Activated B cell treated with CpG ODN at 0.5 μM for 24 hours (primary cell): ENCODE data around the gene EYS. TPM values are rescaled to one million over a fixed set of nuclear protein-coding genes. Genes with fewer than 3 reads are reported as not detected.

Experiments used
- ATAC-seq: fragments of 200-7000 bp; cut with Tn5 transposase; one replicate; pipeline ENCODE4 v1.10.0; 2021; ENCODE audit warnings: low read depth, mild to moderate bottlenecking, moderate library complexity
- CTCF ChIA-PET: fragments of 350-600 bp; sonication (Branson Sonifier 250); formaldehyde crosslinking; loops from one replicate; lab custom pipeline; 2021; ENCODE audit warnings: antibody characterized with exemption; lab: Charles Lee
- POLR2A ChIA-PET: fragments of 350-600 bp; sonication (Branson Sonifier 250); formaldehyde crosslinking; loops from one replicate; lab custom pipeline; 2021; ENCODE audit warnings: antibody characterized with exemption; lab: Charles Lee
- DNase-seq: peaks from one replicate; pipeline ENCODE4 v3.0.0; 2022
- H3K27ac Mint-ChIP-seq: one replicate; pipeline ENCODE4 v1.8.0; 2020; ENCODE audit warnings: mixed read lengths
- H3K27me3 Mint-ChIP-seq: one replicate; pipeline ENCODE4 v1.8.0; 2021; ENCODE audit warnings: mixed read lengths
- H3K36me3 Mint-ChIP-seq: one replicate; pipeline ENCODE4 v1.8.0; 2021; ENCODE audit warnings: low read depth, mixed read lengths
- H3K4me1 Mint-ChIP-seq: one replicate; pipeline ENCODE4 v1.8.0; 2021; ENCODE audit warnings: mixed read lengths
- H3K4me3 Mint-ChIP-seq: one replicate; pipeline ENCODE4 v1.8.0; 2020; ENCODE audit warnings: mild to moderate bottlenecking, mixed read lengths
- H3K9me3 Mint-ChIP-seq: one replicate; pipeline ENCODE4 v1.8.0; 2020; ENCODE audit warnings: mixed read lengths
- intact Hi-C: fragments of 100-400 bp; cut with micrococcal nuclease; formaldehyde crosslinking; loops from one replicate; pipeline ENCODE4 v1.15.1; 2024
- total RNA-seq: library from RNA; stranded (reverse); gene quantifications from 2 replicates; pipeline ENCODE4 v1.2.3, GENCODE V29; 2022
- TF ChIP-seq, protein P1 (sequence below): fragments of 200-600 bp; IDR thresholded peaks from one replicate; pipeline ENCODE4 v1.8.0; 2022; ENCODE audit warnings: antibody characterized with exemption, mild to moderate bottlenecking

The EYS gene
- total RNA-seq, 1 donor from 2014 or later = not detected

DNA sequence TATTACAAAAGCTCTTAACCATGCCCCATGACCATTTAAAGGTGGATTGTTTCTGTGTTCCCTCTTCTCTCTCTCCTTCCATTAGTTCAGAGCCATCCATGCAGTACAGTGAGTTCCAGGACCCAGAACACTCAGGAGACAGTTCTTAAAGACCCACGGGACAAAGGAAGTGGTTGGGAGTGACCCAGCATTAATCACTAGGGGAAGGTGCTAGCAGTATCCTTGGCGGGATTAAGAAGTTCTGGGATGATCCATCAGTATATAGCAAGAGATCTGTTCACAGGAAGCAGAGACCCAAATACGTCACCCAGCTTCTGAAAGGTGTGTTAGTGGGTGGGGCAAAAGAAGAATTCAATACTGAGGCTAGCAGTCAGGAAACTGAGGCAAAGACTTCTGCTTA lies 1917.3 kb downstream of the EYS start:
- intact Hi-C loops = no loop called here
- DNase-seq (no peak), ATAC-seq (no peak)
- ChIA-PET POLR2A (no interaction called here), CTCF (no interaction called here)
- no peaks in the 10 kb centered on the region for H3K36me3 Mint-ChIP-seq
- H3K4me3 Mint-ChIP-seq = no peak overlapping the region
- H3K27me3 Mint-ChIP-seq = peaks cover 3% of the 10 kb centered on the region
- H3K9me3 Mint-ChIP-seq = no peaks in the 10 kb centered on the region
- H3K4me1 Mint-ChIP-seq = no peaks in the 10 kb centered on the region
- TF ChIP-seq, protein P1, sequence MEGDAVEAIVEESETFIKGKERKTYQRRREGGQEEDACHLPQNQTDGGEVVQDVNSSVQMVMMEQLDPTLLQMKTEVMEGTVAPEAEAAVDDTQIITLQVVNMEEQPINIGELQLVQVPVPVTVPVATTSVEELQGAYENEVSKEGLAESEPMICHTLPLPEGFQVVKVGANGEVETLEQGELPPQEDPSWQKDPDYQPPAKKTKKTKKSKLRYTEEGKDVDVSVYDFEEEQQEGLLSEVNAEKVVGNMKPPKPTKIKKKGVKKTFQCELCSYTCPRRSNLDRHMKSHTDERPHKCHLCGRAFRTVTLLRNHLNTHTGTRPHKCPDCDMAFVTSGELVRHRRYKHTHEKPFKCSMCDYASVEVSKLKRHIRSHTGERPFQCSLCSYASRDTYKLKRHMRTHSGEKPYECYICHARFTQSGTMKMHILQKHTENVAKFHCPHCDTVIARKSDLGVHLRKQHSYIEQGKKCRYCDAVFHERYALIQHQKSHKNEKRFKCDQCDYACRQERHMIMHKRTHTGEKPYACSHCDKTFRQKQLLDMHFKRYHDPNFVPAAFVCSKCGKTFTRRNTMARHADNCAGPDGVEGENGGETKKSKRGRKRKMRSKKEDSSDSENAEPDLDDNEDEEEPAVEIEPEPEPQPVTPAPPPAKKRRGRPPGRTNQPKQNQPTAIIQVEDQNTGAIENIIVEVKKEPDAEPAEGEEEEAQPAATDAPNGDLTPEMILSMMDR = no peak
- no peak overlapping the region for H3K27ac Mint-ChIP-seq

DNA sequence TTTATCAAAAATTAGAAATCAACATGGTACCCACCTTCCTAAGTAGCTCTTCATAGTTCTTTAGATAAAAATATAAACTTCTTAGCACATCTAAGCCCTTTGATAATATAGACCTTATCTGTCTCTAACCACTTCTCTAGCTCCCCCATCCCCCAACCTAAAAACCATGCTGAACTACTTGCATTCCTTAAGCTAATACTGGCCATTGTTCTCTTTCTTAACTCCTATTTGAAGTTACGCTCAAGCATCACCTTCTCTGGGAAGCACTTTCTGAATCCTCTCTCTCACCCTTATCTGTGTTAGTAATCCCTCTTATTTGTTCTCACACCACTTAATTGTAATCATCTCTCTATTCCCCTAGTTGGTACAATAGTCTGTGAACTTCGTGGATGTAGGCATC lies 1918.5 kb downstream of the EYS start:
- CTCF ChIA-PET = no interaction called here
- no peaks in the 10 kb centered on the region for H3K36me3 Mint-ChIP-seq
- no peak overlapping the region for H3K4me3 Mint-ChIP-seq
- ATAC-seq (no peak), DNase-seq (no peak)
- H3K9me3 Mint-ChIP-seq = no peaks in the 10 kb centered on the region
- H3K4me1 Mint-ChIP-seq = no peaks in the 10 kb centered on the region
- H3K27me3 Mint-ChIP-seq = peaks cover under 1% of the 10 kb centered on the region
- POLR2A ChIA-PET = no interaction called here
- TF ChIP-seq, protein P1 = no peak
- H3K27ac Mint-ChIP-seq = no peak overlapping the region
- intact Hi-C loops = no loop called here

DNA sequence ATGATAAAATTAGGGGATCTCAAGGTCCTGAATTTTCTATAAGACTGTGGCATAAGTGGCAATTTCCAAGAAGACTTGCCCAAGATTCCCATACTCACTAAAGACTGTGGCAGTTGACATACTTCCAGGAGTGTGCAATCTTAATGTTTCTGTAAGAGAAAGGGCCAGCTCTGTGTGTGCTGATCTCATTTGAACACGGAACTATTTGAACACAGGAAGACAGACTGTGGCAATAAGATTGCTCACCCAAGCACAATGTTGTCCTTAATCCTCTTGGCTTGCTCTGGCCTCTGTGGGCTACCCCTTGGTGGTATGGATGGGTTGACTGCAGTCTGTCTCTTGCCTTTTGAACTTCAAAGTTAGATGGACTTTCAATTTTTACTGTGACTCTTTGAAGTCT lies 1920.0 kb downstream of the EYS start:
- POLR2A ChIA-PET = no interaction called here
- TF ChIP-seq, protein P1 = no peak
- DNase-seq (no peak), ATAC-seq (no peak)
- Mint-ChIP-seq H3K27ac (no peak overlapping the region), H3K9me3 (no peaks in the 10 kb centered on the region), H3K4me3 (no peak overlapping the region), H3K27me3 (peaks cover 7% of the 10 kb centered on the region), H3K36me3 (no peaks in the 10 kb centered on the region), H3K4me1 (no peaks in the 10 kb centered on the region)
- intact Hi-C loops = no loop called here
- CTCF ChIA-PET = no interaction called here

DNA sequence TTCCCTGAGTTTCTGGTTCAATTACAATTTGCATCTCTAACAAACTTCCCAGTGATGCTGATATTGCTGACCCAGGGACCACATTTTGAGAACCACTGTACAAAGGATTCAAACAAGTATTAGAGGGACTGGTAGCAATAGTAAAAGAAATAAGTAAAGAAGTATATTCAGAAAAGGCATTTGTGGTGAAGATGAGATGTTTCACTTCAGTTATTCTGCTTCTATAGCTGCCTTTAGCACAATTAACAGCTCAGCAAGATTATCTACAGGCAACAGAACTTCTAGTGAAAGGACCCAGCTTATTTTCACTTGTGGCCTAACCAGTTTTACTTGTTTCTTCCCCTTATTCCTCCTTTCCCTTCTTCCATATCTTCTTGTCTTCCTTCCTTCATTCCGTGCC lies 1922.0 kb downstream of the EYS start:
- POLR2A ChIA-PET = no interaction called here
- TF ChIP-seq, protein P1 = no peak
- intact Hi-C loops = no loop called here
- ATAC-seq (no peak), DNase-seq (no peak)
- peaks cover 2% of the 10 kb centered on the region for H3K9me3 Mint-ChIP-seq
- H3K27ac Mint-ChIP-seq = no peak overlapping the region
- H3K4me3 Mint-ChIP-seq = no peak overlapping the region
- H3K36me3 Mint-ChIP-seq = no peaks in the 10 kb centered on the region
- CTCF ChIA-PET = no interaction called here
- no peaks in the 10 kb centered on the region for H3K4me1 Mint-ChIP-seq
- H3K27me3 Mint-ChIP-seq = peaks cover 7% of the 10 kb centered on the region

DNA sequence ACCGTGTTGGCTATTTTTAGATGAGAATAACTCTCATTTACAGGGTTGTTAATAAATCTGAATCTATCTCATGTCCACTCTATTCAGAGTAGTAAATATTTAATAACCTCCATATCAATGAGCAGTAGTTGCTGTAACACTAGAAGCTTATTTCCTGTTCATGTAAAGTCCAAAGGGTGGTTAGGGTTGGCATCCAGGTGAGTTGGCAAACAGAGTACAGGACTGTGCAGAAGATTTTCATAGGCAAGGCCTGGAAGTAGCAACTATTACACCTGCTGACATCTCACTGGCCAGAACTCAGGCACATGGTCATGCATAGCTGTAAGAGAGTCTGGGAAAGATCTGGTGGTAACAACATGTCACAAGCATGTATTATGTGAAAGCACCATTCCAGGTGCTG lies 1923.9 kb downstream of the EYS start:
- no peak overlapping the region for H3K27ac Mint-ChIP-seq
- no peaks in the 10 kb centered on the region for H3K36me3 Mint-ChIP-seq
- peaks cover 2% of the 10 kb centered on the region for H3K9me3 Mint-ChIP-seq
- DNase-seq (no peak), ATAC-seq (no peak)
- CTCF ChIA-PET = no interaction called here
- H3K4me3 Mint-ChIP-seq = no peak overlapping the region
- peaks cover 9% of the 10 kb centered on the region for H3K27me3 Mint-ChIP-seq
- H3K4me1 Mint-ChIP-seq = no peaks in the 10 kb centered on the region
- TF ChIP-seq, protein P1 = no peak
- intact Hi-C loops = no loop called here
- POLR2A ChIA-PET = no interaction called here
